Chondrocyte (in vitro differentiated cells): ENCODE data around the gene CAPN13. TPM values are rescaled to one million over a fixed set of nuclear protein-coding genes. Genes with fewer than 3 reads are reported as not detected.

Source experiments
- DNase-seq: peaks from one replicate; pipeline ENCODE4 v3.0.0; 2021; ENCODE audit warnings: mixed read lengths, low spot score
- H3K27ac Mint-ChIP-seq: one replicate; pipeline ENCODE4 v1.8.0; 2021; ENCODE audit warnings: mild to moderate bottlenecking, moderate library complexity, mixed read lengths; ENCODE audit not compliant: unreplicated experiment
- H3K27me3 Mint-ChIP-seq: 2 replicates; pipeline ENCODE4 v1.8.0; 2021; ENCODE audit warnings: low read depth, mixed read lengths
- H3K36me3 Mint-ChIP-seq: 2 replicates; pipeline ENCODE4 v1.8.0; 2021; ENCODE audit warnings: low read depth, mixed read lengths
- H3K4me1 Mint-ChIP-seq: 2 replicates; pipeline ENCODE4 v1.8.0; 2021; ENCODE audit warnings: low read depth, mild to moderate bottlenecking, mixed read lengths
- H3K4me3 Mint-ChIP-seq: one replicate; pipeline ENCODE4 v1.8.0; 2021; ENCODE audit warnings: mild to moderate bottlenecking, moderate library complexity, mixed read lengths; ENCODE audit not compliant: unreplicated experiment
- H3K9me3 Mint-ChIP-seq: 2 replicates; pipeline ENCODE4 v1.8.0; 2021; ENCODE audit warnings: low read depth, mixed read lengths
- CTCF ChIP-seq: fragments of 200-600 bp; sonication (generic); IDR thresholded peaks from 2 replicates; pipeline ENCODE4 v1.5.0; 2021; ENCODE audit warnings: antibody characterized with exemption, mild to moderate bottlenecking, moderate library complexity
- total RNA-seq: library from RNA; stranded (reverse); gene quantifications from 3 replicates; pipeline ENCODE4 v1.2.1, GENCODE V29; 2021

Gene CAPN13
- total RNA-seq, 1 donor from 2014 or later, result not detected

DNA sequence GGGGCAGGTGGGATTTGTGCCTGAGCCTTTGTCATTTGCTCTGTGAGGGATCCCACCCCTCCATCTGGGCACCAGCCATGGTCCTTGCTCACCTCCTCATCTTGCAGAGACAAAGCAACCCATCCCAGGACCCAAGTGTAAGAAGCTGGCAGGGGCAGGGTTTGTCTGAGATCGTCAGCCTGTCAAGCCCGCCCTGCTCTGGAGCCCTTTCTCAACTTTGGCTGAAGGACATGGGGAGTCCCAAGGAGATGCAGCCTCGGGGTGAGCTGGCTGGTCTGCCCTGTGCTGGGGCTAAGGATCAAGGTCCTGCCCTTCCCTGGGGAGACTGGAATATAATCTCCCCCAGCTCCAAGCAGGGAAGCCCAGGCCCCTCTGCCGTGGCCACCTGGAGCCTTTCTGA lies 86.0 kb downstream of the CAPN13 start:
- DNase-seq, result no peak

GRCh38 chr2:30717081-30717650 lies 90.1 kb downstream of the CAPN13 start:
- no peak for DNase-seq
- peaks cover 2% of the 10 kb centered on the region for H3K36me3 Mint-ChIP-seq
- H3K27me3 Mint-ChIP-seq, result peaks cover 23% of the 10 kb centered on the region
- H3K4me3 Mint-ChIP-seq, result no peak overlapping the region
- H3K4me1 Mint-ChIP-seq, result no peaks in the 10 kb centered on the region
- no peak overlapping the region for H3K27ac Mint-ChIP-seq
- H3K9me3 Mint-ChIP-seq, result peaks cover 4% of the 10 kb centered on the region
- no peak for TF ChIP-seq CTCF

More for the DNA sequence above, 86.0 kb downstream of the CAPN13 start:
- peaks cover 2% of the 10 kb centered on the region for H3K36me3 Mint-ChIP-seq
- H3K4me1 Mint-ChIP-seq, result no peaks in the 10 kb centered on the region
- TF ChIP-seq CTCF, result no peak
- no peak overlapping the region for H3K27ac Mint-ChIP-seq
- peaks cover 4% of the 10 kb centered on the region for H3K9me3 Mint-ChIP-seq
- H3K4me3 Mint-ChIP-seq, result no peak overlapping the region
- H3K27me3 Mint-ChIP-seq, result peaks cover 54% of the 10 kb centered on the region

DNA sequence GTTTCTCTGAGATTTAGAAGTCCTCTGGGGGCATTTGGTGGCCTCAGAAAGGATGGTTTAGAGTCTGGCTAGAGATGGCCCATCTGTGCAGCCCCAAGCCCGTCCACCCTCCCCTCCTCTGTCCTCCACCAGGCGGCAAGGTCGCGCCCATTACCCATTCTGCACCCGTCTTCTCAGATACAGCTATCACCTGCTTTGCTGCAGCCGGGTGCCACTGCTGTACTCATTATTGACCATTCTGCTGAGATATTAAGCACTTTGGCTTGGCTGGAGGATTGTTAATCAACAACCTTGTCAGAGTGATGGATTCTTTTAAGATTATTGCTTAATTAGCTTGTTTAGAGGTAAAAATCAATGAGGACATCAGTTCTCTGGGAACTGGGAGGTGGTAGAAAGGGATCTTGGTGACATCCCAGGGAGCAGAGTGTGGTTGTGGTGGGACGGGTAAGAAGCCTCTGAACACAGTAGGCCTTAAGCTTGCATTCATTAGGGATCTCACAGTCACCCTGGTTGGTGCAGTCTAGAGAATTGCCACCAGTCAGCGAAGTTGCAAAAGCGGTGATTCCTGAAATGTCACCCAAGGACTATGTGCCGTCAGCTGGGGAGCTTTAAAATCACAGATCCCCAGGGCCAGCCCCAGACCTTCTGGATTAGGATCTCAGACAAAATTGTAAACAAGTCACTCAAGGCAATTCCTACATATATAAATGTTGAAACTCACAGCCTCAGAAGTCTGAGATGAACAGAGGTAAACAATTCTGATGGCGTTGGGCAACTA lies 90.9 kb downstream of the CAPN13 start:
- H3K27me3 Mint-ChIP-seq, result peaks cover 23% of the 10 kb centered on the region

GRCh38 chr2:30714811-30715709 lies 92.2 kb downstream of the CAPN13 start:
- H3K9me3 Mint-ChIP-seq, result peaks cover 4% of the 10 kb centered on the region
- H3K27ac Mint-ChIP-seq, result no peak overlapping the region
- no peak for TF ChIP-seq CTCF
- no peak for DNase-seq
- no peak overlapping the region for H3K4me3 Mint-ChIP-seq
- peaks cover 18% of the 10 kb centered on the region for H3K27me3 Mint-ChIP-seq
- H3K36me3 Mint-ChIP-seq, result peaks cover 2% of the 10 kb centered on the region
- H3K4me1 Mint-ChIP-seq, result no peaks in the 10 kb centered on the region

More for the DNA sequence above, 90.9 kb downstream of the CAPN13 start:
- Mint-ChIP-seq H3K4me1 (no peaks in the 10 kb centered on the region), H3K36me3 (peaks cover 2% of the 10 kb centered on the region), H3K4me3 (no peak overlapping the region), H3K9me3 (peaks cover 4% of the 10 kb centered on the region), H3K27ac (no peak overlapping the region)
- DNase-seq, result no peak
- TF ChIP-seq CTCF, result no peak

DNA sequence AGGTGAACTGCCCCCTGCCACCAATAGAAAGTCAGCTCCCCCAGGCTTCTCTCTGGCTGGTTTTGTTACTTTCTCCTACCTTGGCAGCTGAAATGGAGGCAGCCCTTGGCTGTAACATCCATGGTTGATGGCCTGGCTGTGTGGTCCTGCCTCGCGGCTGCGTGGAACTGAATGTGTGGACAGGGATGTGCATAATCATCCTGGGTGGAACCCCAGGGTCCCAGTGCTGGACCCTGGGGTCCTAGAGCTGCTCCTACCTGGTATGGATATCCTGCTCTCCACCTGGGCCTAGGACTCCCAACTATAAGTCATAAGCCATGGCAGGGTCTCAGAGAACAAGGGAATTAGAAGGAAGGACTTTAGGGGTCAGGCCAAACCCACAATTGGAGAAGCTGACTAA lies 93.5 kb downstream of the CAPN13 start:
- peaks cover 12% of the 10 kb centered on the region for H3K27me3 Mint-ChIP-seq
- DNase-seq, result no peak
- no peaks in the 10 kb centered on the region for H3K9me3 Mint-ChIP-seq
- no peaks in the 10 kb centered on the region for H3K4me1 Mint-ChIP-seq
- no peaks in the 10 kb centered on the region for H3K36me3 Mint-ChIP-seq
- no peak overlapping the region for H3K27ac Mint-ChIP-seq
- no peak for TF ChIP-seq CTCF
- H3K4me3 Mint-ChIP-seq, result no peak overlapping the region
